Measurements from ENCODE around the gene GCAT.

- TF ChIP-seq CTCF (IDR thresholded peaks at IDR 0.05) (no peak), POLR2AphosphoS5 (IDR thresholded peaks at IDR 0.05) (no peak)
These were observed 23.7 kb downstream of the GCAT start for GRCh38 chr22:37831472-37831871.
